SK-N-SH treated with all-trans-retinoic acid at 6 μM for 48 hours (cell line): ENCODE data around the gene FAR2.
"Not testable (repeated sequence)": the region's sequence is repeated elsewhere in the genome, so short reads cannot be mapped to it uniquely, and the experiment has no call there.

Experiments used
- ATAC-seq: fragments of 200-7000 bp; cut with Tn5 transposase; 3 replicates; pipeline ENCODE4 v1.9.1; 2020; ENCODE audit warnings: mild to moderate bottlenecking, moderate library complexity
- ARNTL ChIP-seq: fragments of 450-650 bp; formaldehyde crosslinking; IDR thresholded peaks from 2 replicates; pipeline ENCODE4 v1.5.0; 2020; ENCODE audit warnings: low read depth, mild to moderate bottlenecking, moderate library complexity, borderline replicate concordance
- BACH2 ChIP-seq: fragments of 250-450 bp; sonication (Bioruptor Pico); IDR thresholded peaks from 2 replicates; pipeline ENCODE4 v1.9.0; 2021; ENCODE audit warnings: mild to moderate bottlenecking, borderline replicate concordance
- CSDC2 ChIP-seq: fragments of 250-450 bp; sonication (Bioruptor Pico); IDR thresholded peaks from 2 replicates; pipeline ENCODE4 v1.5.0; 2020; ENCODE audit warnings: mild to moderate bottlenecking, moderate library complexity
- ESRRG ChIP-seq: fragments of 250-450 bp; sonication (Bioruptor Pico); IDR thresholded peaks from 2 replicates; pipeline ENCODE4 v1.6.1; 2021; ENCODE audit warnings: mild to moderate bottlenecking
- GLIS3 ChIP-seq: fragments of 250-450 bp; sonication (Bioruptor Pico); IDR thresholded peaks from 2 replicates; pipeline ENCODE4 v1.5.0; 2020; ENCODE audit warnings: mild to moderate bottlenecking, moderate library complexity
- ISL1 ChIP-seq: fragments of 250-450 bp; sonication (Bioruptor Pico); IDR thresholded peaks from 2 replicates; pipeline ENCODE4 v2.1.2; 2022; ENCODE audit warnings: mild to moderate bottlenecking, moderate library complexity
- OSR1 ChIP-seq: fragments of 250-450 bp; sonication (Bioruptor Pico); IDR thresholded peaks from 2 replicates; pipeline ENCODE4 v1.8.0; 2022; ENCODE audit warnings: moderate library complexity, mild to moderate bottlenecking, inconsistent platforms
- PPARA ChIP-seq: fragments of 250-450 bp; sonication (Bioruptor Pico); IDR thresholded peaks from 2 replicates; pipeline ENCODE4 v1.5.0; 2020; ENCODE audit warnings: mild to moderate bottlenecking, borderline replicate concordance
- RARB ChIP-seq: fragments of 250-450 bp; sonication (Bioruptor Pico); IDR thresholded peaks from 2 replicates; pipeline ENCODE4 v1.8.0; 2021; ENCODE audit warnings: mild to moderate bottlenecking, moderate library complexity
- SNAI2 ChIP-seq: fragments of 250-450 bp; sonication (Bioruptor Pico); IDR thresholded peaks from 2 replicates; pipeline ENCODE4 v1.5.0; 2020; ENCODE audit warnings: mild to moderate bottlenecking, moderate library complexity
- TCF4 ChIP-seq: fragments of 250-450 bp; sonication (Bioruptor Pico); IDR thresholded peaks from 2 replicates; pipeline ENCODE4 v1.8.0; 2021; ENCODE audit warnings: mild to moderate bottlenecking, moderate library complexity, borderline replicate concordance
- TOX ChIP-seq: fragments of 250-450 bp; sonication (Bioruptor Pico); IDR thresholded peaks from 2 replicates; pipeline ENCODE4 v1.8.0; 2021; ENCODE audit warnings: mild to moderate bottlenecking, moderate library complexity, borderline replicate concordance
- TSHZ2 ChIP-seq: fragments of 250-450 bp; sonication (Bioruptor Pico); IDR thresholded peaks from 2 replicates; pipeline ENCODE4 v1.5.0; 2020; ENCODE audit warnings: mild to moderate bottlenecking, moderate library complexity
- ZC3H10 ChIP-seq: fragments of 250-450 bp; sonication (Bioruptor Pico); IDR thresholded peaks from 2 replicates; pipeline ENCODE4 v1.5.1; 2021; ENCODE audit warnings: mild to moderate bottlenecking, moderate library complexity
- ZFP30 ChIP-seq: fragments of 450-650 bp; formaldehyde crosslinking; IDR thresholded peaks from 2 replicates; pipeline ENCODE4 v1.5.0; 2022; ENCODE audit warnings: mild to moderate bottlenecking, moderate library complexity
- ZNF565 ChIP-seq: fragments of 450-650 bp; formaldehyde crosslinking; conservative IDR thresholded peaks from 2 replicates; pipeline ENCODE4 v1.5.0; 2020; ENCODE audit warnings: low read depth, mild to moderate bottlenecking, moderate library complexity
- ZNF70 ChIP-seq: fragments of 450-650 bp; formaldehyde crosslinking; IDR thresholded peaks from 2 replicates; pipeline ENCODE4 v1.5.0; 2020; ENCODE audit warnings: mild to moderate bottlenecking, moderate library complexity
- ZNF8 ChIP-seq: fragments of 450-650 bp; formaldehyde crosslinking; IDR thresholded peaks from 2 replicates; pipeline ENCODE4 v1.5.0; 2020; ENCODE audit warnings: mild to moderate bottlenecking, moderate library complexity
- TF ChIP-seq, protein P1 (sequence below): fragments of 250-450 bp; sonication (Bioruptor Pico); IDR thresholded peaks from 2 replicates; pipeline ENCODE4 v1.8.0; 2021; ENCODE audit warnings: low read depth, mild to moderate bottlenecking, moderate library complexity, borderline replicate concordance
- TF ChIP-seq, protein P2 (sequence below): fragments of 250-450 bp; sonication (Bioruptor Pico); IDR thresholded peaks from 2 replicates; pipeline ENCODE4 v1.5.1; 2021; ENCODE audit warnings: mild to moderate bottlenecking, moderate library complexity
- TF ChIP-seq, protein P3 (sequence below): fragments of 250-450 bp; sonication (Bioruptor Pico); IDR thresholded peaks from 2 replicates; pipeline ENCODE4 v1.5.1; 2020; ENCODE audit warnings: low read depth, mild to moderate bottlenecking, moderate library complexity
- TF ChIP-seq, protein P4 (sequence below): fragments of 250-450 bp; sonication (Bioruptor Pico); IDR thresholded peaks from 2 replicates; pipeline ENCODE4 v1.8.0; 2020; ENCODE audit warnings: mild to moderate bottlenecking, moderate library complexity, borderline replicate concordance

The FAR2 gene

GRCh38 chr12:29164477-29165393 lies 15.7 kb downstream of the FAR2 start:
- peak; percentile 100 for ATAC-seq
- TF ChIP-seq BACH2 (CRISPR knock-in tag) (no peak), ISL1 (peak; percentile 42; the same call in 1 of the 2 replicates)

DNA sequence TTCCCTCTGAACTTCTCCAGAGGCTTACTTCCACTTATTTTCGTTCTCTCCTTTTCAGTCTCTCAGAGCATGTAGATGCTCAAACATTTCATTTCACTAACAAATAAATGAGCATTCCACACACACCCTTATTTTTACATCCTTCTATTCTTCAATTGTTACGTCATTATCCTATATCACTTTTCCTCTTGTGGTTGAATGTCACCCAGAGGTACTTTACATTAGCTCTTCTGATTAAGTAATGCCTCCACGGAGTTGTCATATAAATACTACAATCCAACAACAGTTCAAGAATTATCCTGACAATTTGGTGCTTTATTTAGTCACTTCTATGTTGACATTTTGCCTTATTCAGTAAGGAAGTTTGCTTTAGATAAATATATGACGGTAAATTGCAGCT lies 18.4 kb downstream of the FAR2 start:
- no peak for ATAC-seq
- TF ChIP-seq, protein P1, sequence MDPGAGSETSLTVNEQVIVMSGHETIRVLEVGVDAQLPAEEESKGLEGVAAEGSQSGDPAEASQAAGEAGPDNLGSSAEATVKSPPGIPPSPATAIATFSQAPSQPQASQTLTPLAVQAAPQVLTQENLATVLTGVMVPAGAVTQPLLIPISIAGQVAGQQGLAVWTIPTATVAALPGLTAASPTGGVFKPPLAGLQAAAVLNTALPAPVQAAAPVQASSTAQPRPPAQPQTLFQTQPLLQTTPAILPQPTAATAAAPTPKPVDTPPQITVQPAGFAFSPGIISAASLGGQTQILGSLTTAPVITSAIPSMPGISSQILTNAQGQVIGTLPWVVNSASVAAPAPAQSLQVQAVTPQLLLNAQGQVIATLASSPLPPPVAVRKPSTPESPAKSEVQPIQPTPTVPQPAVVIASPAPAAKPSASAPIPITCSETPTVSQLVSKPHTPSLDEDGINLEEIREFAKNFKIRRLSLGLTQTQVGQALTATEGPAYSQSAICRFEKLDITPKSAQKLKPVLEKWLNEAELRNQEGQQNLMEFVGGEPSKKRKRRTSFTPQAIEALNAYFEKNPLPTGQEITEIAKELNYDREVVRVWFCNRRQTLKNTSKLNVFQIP (CRISPR knock-in tag) = no peak
- TF ChIP-seq TSHZ2 (CRISPR knock-in tag) (no peak), ZNF565 (no peak), ISL1 (no peak), GLIS3 (no peak), PPARA (no peak), ESRRG (CRISPR knock-in tag) (no peak), RARB (CRISPR knock-in tag) (no peak), ZNF8 (CRISPR knock-in tag) (no peak), ARNTL (CRISPR knock-in tag) (no peak), OSR1 (no peak), TOX (no peak), SNAI2 (CRISPR knock-in tag) (no peak), BACH2 (CRISPR knock-in tag) (no peak), CSDC2 (CRISPR knock-in tag) (no peak)
- TF ChIP-seq, protein P2, sequence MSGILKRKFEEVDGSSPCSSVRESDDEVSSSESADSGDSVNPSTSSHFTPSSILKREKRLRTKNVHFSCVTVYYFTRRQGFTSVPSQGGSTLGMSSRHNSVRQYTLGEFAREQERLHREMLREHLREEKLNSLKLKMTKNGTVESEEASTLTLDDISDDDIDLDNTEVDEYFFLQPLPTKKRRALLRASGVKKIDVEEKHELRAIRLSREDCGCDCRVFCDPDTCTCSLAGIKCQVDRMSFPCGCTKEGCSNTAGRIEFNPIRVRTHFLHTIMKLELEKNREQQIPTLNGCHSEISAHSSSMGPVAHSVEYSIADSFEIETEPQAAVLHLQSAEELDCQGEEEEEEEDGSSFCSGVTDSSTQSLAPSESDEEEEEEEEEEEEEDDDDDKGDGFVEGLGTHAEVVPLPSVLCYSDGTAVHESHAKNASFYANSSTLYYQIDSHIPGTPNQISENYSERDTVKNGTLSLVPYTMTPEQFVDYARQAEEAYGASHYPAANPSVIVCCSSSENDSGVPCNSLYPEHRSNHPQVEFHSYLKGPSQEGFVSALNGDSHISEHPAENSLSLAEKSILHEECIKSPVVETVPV (CRISPR knock-in tag) = no peak
- TF ChIP-seq, protein P3, sequence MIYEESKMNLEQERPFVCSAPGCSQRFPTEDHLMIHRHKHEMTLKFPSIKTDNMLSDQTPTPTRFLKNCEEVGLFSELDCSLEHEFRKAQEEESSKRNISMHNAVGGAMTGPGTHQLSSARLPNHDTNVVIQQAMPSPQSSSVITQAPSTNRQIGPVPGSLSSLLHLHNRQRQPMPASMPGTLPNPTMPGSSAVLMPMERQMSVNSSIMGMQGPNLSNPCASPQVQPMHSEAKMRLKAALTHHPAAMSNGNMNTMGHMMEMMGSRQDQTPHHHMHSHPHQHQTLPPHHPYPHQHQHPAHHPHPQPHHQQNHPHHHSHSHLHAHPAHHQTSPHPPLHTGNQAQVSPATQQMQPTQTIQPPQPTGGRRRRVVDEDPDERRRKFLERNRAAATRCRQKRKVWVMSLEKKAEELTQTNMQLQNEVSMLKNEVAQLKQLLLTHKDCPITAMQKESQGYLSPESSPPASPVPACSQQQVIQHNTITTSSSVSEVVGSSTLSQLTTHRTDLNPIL (CRISPR knock-in tag) = no peak
- TF ChIP-seq, protein P4, sequence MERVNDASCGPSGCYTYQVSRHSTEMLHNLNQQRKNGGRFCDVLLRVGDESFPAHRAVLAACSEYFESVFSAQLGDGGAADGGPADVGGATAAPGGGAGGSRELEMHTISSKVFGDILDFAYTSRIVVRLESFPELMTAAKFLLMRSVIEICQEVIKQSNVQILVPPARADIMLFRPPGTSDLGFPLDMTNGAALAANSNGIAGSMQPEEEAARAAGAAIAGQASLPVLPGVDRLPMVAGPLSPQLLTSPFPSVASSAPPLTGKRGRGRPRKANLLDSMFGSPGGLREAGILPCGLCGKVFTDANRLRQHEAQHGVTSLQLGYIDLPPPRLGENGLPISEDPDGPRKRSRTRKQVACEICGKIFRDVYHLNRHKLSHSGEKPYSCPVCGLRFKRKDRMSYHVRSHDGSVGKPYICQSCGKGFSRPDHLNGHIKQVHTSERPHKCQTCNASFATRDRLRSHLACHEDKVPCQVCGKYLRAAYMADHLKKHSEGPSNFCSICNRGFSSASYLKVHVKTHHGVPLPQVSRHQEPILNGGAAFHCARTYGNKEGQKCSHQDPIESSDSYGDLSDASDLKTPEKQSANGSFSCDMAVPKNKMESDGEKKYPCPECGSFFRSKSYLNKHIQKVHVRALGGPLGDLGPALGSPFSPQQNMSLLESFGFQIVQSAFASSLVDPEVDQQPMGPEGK (CRISPR knock-in tag) = no peak
- TF ChIP-seq, all 23 proteins: peak for 0

- ATAC-seq = no peak
- TF ChIP-seq SNAI2 (CRISPR knock-in tag) (no peak), CSDC2 (CRISPR knock-in tag) (no peak), ZNF70 (CRISPR knock-in tag) (no peak), TCF4 (CRISPR knock-in tag) (no peak), ZFP30 (CRISPR knock-in tag) (no peak), ZC3H10 (no peak)
- TF ChIP-seq, protein P3 (CRISPR knock-in tag) = no peak
- TF ChIP-seq, protein P1 (CRISPR knock-in tag) = no peak
These were observed 18.9 kb downstream of the FAR2 start for GRCh38 chr12:29167988-29168387.

- not testable (repeated sequence) for ATAC-seq
These were observed 20.9 kb downstream of the FAR2 start for GRCh38 chr12:29169978-29170377.

DNA sequence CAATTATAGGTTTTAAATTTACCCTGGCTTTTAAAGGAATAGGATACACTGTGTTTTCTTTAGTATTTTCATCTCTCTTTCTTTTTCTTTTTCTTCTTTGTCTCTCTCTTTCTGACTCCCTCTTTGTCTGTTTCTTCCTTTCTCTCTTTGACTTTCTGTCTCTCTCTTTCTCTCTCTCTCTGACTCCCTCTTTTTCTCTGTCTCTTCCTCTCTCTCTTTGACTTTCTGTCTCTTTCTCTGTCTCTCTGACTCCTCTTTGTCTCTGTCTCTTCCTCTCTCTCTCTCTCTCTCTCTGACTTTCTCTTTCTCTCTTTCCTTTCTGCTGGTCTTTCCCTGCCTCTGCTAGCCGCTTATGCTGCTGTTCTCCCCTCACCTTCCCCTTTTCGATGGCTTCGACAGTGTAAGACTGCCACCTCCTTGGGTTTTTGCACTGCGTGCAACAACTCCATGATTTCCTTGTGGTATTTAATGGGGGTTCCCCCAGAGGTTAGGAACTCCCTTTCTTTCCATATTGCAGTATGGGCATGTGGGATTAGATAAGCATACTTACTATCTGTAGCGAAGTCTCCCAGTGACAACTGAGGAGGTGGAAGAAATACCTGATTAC lies 21.5 kb downstream of the FAR2 start:
- ATAC-seq = not testable (repeated sequence)
